Measurements from ENCODE around the gene BRD4.

GRCh38 chr19:15225760-15226159 is 106.6 kb downstream of the BRD4 start:
- TF ChIP-seq, protein P1, sequence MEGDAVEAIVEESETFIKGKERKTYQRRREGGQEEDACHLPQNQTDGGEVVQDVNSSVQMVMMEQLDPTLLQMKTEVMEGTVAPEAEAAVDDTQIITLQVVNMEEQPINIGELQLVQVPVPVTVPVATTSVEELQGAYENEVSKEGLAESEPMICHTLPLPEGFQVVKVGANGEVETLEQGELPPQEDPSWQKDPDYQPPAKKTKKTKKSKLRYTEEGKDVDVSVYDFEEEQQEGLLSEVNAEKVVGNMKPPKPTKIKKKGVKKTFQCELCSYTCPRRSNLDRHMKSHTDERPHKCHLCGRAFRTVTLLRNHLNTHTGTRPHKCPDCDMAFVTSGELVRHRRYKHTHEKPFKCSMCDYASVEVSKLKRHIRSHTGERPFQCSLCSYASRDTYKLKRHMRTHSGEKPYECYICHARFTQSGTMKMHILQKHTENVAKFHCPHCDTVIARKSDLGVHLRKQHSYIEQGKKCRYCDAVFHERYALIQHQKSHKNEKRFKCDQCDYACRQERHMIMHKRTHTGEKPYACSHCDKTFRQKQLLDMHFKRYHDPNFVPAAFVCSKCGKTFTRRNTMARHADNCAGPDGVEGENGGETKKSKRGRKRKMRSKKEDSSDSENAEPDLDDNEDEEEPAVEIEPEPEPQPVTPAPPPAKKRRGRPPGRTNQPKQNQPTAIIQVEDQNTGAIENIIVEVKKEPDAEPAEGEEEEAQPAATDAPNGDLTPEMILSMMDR (IDR thresholded peaks at IDR 0.05; ENCODE audit: extremely low read depth in 1 of 2, insufficient read depth in 1 of 2, low read depth in 1 of 2, low read length in 2 of 2): no peak
- TF ChIP-seq POLR2AphosphoS5 (IDR thresholded peaks at IDR 0.05; ENCODE audit: insufficient read depth, low read depth, low read length): no peak
- TF ChIP-seq POLR2A (IDR thresholded peaks at IDR 0.05; ENCODE audit: low read depth, low read length): no peak
